Measurements from ENCODE around the gene GP1BA.

DNA sequence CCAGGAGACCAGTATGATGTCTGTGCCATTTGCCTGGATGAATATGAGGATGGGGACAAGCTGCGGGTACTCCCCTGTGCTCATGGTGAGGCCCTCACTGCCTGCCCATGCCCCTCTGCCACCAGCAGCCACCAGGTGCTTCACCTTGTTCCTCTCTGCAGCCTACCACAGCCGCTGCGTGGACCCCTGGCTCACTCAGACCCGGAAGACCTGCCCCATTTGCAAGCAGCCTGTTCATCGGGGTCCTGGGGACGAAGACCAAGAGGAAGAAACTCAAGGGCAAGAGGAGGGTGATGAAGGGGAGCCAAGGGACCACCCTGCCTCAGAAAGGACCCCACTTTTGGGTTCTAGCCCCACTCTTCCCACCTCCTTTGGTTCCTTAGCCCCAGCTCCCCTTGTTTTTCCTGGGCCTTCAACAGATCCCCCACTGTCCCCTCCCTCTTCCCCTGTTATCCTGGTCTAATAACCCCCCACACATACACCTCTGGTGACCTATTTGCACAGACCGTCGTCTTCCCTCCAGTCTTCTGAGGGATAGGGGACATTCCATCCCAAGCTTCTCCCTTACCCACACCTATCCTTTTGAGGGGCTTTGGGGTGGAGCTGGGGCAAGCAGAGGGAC lies 12.6 kb downstream of the GP1BA start:
- TF ChIP-seq, protein P1, sequence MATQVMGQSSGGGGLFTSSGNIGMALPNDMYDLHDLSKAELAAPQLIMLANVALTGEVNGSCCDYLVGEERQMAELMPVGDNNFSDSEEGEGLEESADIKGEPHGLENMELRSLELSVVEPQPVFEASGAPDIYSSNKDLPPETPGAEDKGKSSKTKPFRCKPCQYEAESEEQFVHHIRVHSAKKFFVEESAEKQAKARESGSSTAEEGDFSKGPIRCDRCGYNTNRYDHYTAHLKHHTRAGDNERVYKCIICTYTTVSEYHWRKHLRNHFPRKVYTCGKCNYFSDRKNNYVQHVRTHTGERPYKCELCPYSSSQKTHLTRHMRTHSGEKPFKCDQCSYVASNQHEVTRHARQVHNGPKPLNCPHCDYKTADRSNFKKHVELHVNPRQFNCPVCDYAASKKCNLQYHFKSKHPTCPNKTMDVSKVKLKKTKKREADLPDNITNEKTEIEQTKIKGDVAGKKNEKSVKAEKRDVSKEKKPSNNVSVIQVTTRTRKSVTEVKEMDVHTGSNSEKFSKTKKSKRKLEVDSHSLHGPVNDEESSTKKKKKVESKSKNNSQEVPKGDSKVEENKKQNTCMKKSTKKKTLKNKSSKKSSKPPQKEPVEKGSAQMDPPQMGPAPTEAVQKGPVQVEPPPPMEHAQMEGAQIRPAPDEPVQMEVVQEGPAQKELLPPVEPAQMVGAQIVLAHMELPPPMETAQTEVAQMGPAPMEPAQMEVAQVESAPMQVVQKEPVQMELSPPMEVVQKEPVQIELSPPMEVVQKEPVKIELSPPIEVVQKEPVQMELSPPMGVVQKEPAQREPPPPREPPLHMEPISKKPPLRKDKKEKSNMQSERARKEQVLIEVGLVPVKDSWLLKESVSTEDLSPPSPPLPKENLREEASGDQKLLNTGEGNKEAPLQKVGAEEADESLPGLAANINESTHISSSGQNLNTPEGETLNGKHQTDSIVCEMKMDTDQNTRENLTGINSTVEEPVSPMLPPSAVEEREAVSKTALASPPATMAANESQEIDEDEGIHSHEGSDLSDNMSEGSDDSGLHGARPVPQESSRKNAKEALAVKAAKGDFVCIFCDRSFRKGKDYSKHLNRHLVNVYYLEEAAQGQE (IDR thresholded peaks at IDR 0.05; ENCODE audit: low read depth) = no peak
- no peak for TF ChIP-seq YY1 (IDR thresholded peaks at IDR 0.05; ENCODE audit: low read depth)
